BJ (cell line): Measurements from ENCODE around the gene TGM6. TPM values are rescaled to one million over a fixed set of nuclear protein-coding genes. Genes with fewer than 3 reads are reported as not detected.

Experiments used
- CTCF ChIA-PET: fragments of 350-600 bp; formaldehyde crosslinking; extraction: SDS; loops from one replicate; lab custom pipeline; 2021; ENCODE audit warnings: antibody characterized with exemption, inconsistent platforms; lab: Yijun Ruan, JAX
- POLR2A ChIA-PET: fragments of 300-600 bp; sonication (Branson Sonifier 250); formaldehyde crosslinking; extraction: SDS; loops from one replicate; lab custom pipeline; 2021; ENCODE audit warnings: antibody characterized with exemption; lab: Charles Lee
- DNase-seq: peaks from one replicate; pipeline ENCODE4 v3.0.0-alpha.2; 2011; ENCODE audit warnings: low read depth
- H3K27me3 ChIP-seq: 2 replicates; pipeline ENCODE4 v1.6.0; 2011; ENCODE audit warnings: low read length; ENCODE audit not compliant: control insufficient read depth, insufficient read depth
- H3K36me3 ChIP-seq: 2 replicates; pipeline ENCODE4 v1.5.1; 2011; ENCODE audit warnings: low read length; ENCODE audit not compliant: control insufficient read depth, insufficient read depth
- H3K4me3 ChIP-seq: 2 replicates; pipeline ENCODE4 v1.5.1; 2011; ENCODE audit warnings: low read depth, mild to moderate bottlenecking, control low read depth, low read length
- CTCF ChIP-seq: IDR thresholded peaks from 2 replicates; pipeline ENCODE4 v1.5.1; 2011; ENCODE audit warnings: low read depth, mild to moderate bottlenecking, control low read depth, inconsistent platforms, low read length, moderate library complexity; ENCODE audit not compliant: insufficient read depth
- polyA plus RNA-seq: library from polyadenylated mRNA; depleted of rRNA; stranded (reverse); fragments of >200 nt; gene quantifications from 2 replicates; pipeline ENCODE4 v1.2.3, GENCODE V29; 2011

TGM6 gene
- polyA plus RNA-seq, 1 experiment: not detected

GRCh38 chr20:2365666-2366065, 15.0 kb upstream of the TGM6 start:
- H3K4me3 ChIP-seq: no peak overlapping the region
- DNase-seq: no peak
- H3K27me3 ChIP-seq: peaks cover 3% of the 10 kb centered on the region; the same call in 1 of the 2 replicates
- ChIA-PET POLR2A (no interaction called here), CTCF (interaction anchor here (2.1 kb wide), 1 partner anchor 9 kb away, joined by 8 read pairs; no protein-coding TSS in a partner anchor)
- TF ChIP-seq CTCF: no peak
- no peaks in the 10 kb centered on the region for H3K36me3 ChIP-seq

- ChIA-PET POLR2A (no interaction called here), CTCF (no interaction called here)
- Histone ChIP-seq H3K4me3 (no peak overlapping the region), H3K36me3 (no peaks in the 10 kb centered on the region), H3K27me3 (peaks cover 7% of the 10 kb centered on the region)
- no peak for DNase-seq
- TF ChIP-seq CTCF: no peak
These were observed 12.1 kb upstream of the TGM6 start for GRCh38 chr20:2368621-2369020.

GRCh38 chr20:2373098-2373497, 7.6 kb upstream of the TGM6 start:
- TF ChIP-seq CTCF: no peak
- Histone ChIP-seq H3K36me3 (no peaks in the 10 kb centered on the region), H3K27me3 (peaks cover 7% of the 10 kb centered on the region), H3K4me3 (no peak overlapping the region)
- POLR2A ChIA-PET: no interaction called here
- CTCF ChIA-PET: interaction anchor here (0.8 to 1.5 kb wide), 4 partner anchors 22 to 166 kb away, joined by 3 to 5 read pairs (median 4); no protein-coding TSS in a partner anchor
- no peak for DNase-seq

GRCh38 chr20:2374346-2375125, 6.2 kb upstream of the TGM6 start:
- ChIA-PET CTCF (interaction anchor here (1.4 to 1.5 kb wide), 2 partner anchors 28 to 78 kb away, joined by 3 to 5 read pairs; no protein-coding TSS in a partner anchor), POLR2A (no interaction called here)
- Histone ChIP-seq H3K36me3 (no peaks in the 10 kb centered on the region), H3K27me3 (peaks cover 7% of the 10 kb centered on the region), H3K4me3 (no peak overlapping the region)
- TF ChIP-seq CTCF: no peak
- no peak for DNase-seq

- Histone ChIP-seq H3K36me3 (no peaks in the 10 kb centered on the region), H3K4me3 (no peak overlapping the region), H3K27me3 (no peaks in the 10 kb centered on the region)
- no peak for TF ChIP-seq CTCF
- POLR2A ChIA-PET: no interaction called here
- DNase-seq: no peak
- CTCF ChIA-PET: no interaction called here
These were observed 1.8 kb upstream of the TGM6 start for GRCh38 chr20:2378893-2379292.
